Measurements from ENCODE around the gene MLXIPL.

GRCh38 chr7:73644688-73645286 is 20.5 kb upstream of the MLXIPL start:
- TF ChIP-seq POLR2AphosphoS5 (IDR thresholded peaks at IDR 0.05; ENCODE audit: low read depth, low read length) (no peak), CTCF (IDR thresholded peaks at IDR 0.05) (no peak), TCF7L2 (IDR thresholded peaks at IDR 0.05; ENCODE audit: low read depth, low read length) (no peak), SIN3A (IDR thresholded peaks at IDR 0.05; ENCODE audit: borderline replicate concordance, insufficient read depth, low read depth, low read length) (no peak)

Data from Panc1 (cell line).